ENCODE results near the gene HOXA13.

Gene HOXA13

GRCh38 chr7:27235387-27236311, 35.8 kb upstream of the HOXA13 start (continued):
- no peak for TF ChIP-seq ZNF768 (tag by site-specific recombination; IDR thresholded peaks at IDR 0.05)
- TF ChIP-seq ZNF664 (tag by site-specific recombination; IDR thresholded peaks at IDR 0.05): no peak
- TF ChIP-seq TCF7L2 (IDR thresholded peaks at IDR 0.05; ENCODE audit: borderline replicate concordance, low read depth, low read length): no peak
- TF ChIP-seq ZNF513 (tag by site-specific recombination; IDR thresholded peaks at IDR 0.05): no peak
- TF ChIP-seq IKZF3 (tag by site-specific recombination; IDR thresholded peaks at IDR 0.05): peak; percentile 60; the same call in 1 of the 2 replicates
- 0 out of 2 replicates have a peak, but pooled peaks have one; percentile 8 for TF ChIP-seq ZSCAN4 (tag by site-specific recombination; IDR thresholded peaks at IDR 0.05)
- TF ChIP-seq MZF1 (tag by site-specific recombination; IDR thresholded peaks at IDR 0.05; ENCODE audit: borderline replicate concordance): peak; percentile 71; the same call in 1 of the 2 replicates
- peak; percentile 78; the same call in 1 of the 2 replicates for TF ChIP-seq OSR2 (tag by site-specific recombination; IDR thresholded peaks at IDR 0.05)
- TF ChIP-seq ZBTB7A (tag by site-specific recombination; IDR thresholded peaks at IDR 0.05; ENCODE audit: low read depth): 0 out of 2 replicates have a peak, but pooled peaks have one; percentile 17
- TF ChIP-seq ZNF747 (tag by site-specific recombination; IDR thresholded peaks at IDR 0.05): no peak
- TF ChIP-seq ZNF660 (tag by site-specific recombination; IDR thresholded peaks at IDR 0.05): 0 out of 2 replicates have a peak, but pooled peaks have one; percentile 28
- no peak for TF ChIP-seq ZNF776 (tag by site-specific recombination; IDR thresholded peaks at IDR 0.05; ENCODE audit: borderline replicate concordance)
- no peak for TF ChIP-seq HOXA7 (CRISPR knock-in tag; IDR thresholded peaks at IDR 0.05; ENCODE audit: borderline replicate concordance)
- no peak for TF ChIP-seq ZNF544 (tag by site-specific recombination; IDR thresholded peaks at IDR 0.05)
- no peak for TF ChIP-seq ZNF621 (tag by site-specific recombination; IDR thresholded peaks at IDR 0.05)
- TF ChIP-seq ZNF423 (tag by site-specific recombination; IDR thresholded peaks at IDR 0.05): no peak
- no peak for TF ChIP-seq RBAK (tag by site-specific recombination; IDR thresholded peaks at IDR 0.05)
- no peak for TF ChIP-seq ZNF280D (tag by site-specific recombination; IDR thresholded peaks at IDR 0.05)
- TF ChIP-seq ELK4 (IDR thresholded peaks at IDR 0.05; ENCODE audit: borderline replicate concordance, low read depth, low read length): no peak
- no peak for TF ChIP-seq ZNF626 (tag by site-specific recombination; IDR thresholded peaks at IDR 0.05)
- TF ChIP-seq ZBTB8A (tag by site-specific recombination; IDR thresholded peaks at IDR 0.05): peak; percentile 66; the same call in 1 of the 2 replicates
- peak; percentile 68; the same call in 1 of the 2 replicates for TF ChIP-seq ZBTB17 (tag by site-specific recombination; IDR thresholded peaks at IDR 0.05)
- no peak for TF ChIP-seq ZNF518A (tag by site-specific recombination; conservative IDR thresholded peaks at IDR 0.05; ENCODE audit: low read depth)
- no peak for TF ChIP-seq ZBTB49 (tag by site-specific recombination; IDR thresholded peaks at IDR 0.05; ENCODE audit: low read depth)
